ENCODE results near the gene UGT2B17.
"Not testable (repeated sequence)": the region's sequence is repeated elsewhere in the genome, so short reads cannot be mapped to it uniquely, and the experiment has no call there.

The UGT2B17 gene

DNA sequence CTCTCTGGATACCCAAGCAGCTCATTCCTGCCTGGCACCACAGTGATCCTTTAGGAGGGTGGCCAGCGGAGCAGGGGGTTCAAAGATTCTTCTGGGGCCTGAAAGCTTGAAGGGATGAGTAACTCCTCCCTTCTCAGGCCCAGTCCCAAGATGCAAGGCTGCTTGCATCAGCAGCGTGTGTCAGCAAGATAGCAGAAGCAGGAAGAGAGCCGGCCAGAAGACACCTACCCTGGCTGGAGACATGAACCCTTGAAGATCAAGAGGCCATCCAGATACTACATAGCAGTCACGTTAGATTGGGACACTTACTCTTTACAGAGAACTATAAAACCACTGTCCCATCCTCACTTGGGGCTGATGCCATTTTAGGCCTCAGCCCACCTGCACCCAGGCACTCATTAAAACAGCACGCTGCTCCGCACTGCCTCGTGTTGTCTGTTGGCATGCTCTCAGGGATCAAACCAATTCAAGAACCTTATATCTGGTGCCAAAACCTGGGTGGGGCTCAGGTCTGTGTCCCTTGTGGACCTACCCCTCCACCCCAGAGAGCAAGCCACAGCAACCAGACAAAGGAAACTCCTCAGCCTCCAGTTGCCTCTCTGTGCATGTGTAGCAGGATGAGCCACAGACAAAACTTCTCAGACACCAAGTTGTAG is 6.5 kb downstream of the UGT2B17 start:
- no peak for DNase-seq (ENCODE audit: low read depth in 2 of 2)

DNA sequence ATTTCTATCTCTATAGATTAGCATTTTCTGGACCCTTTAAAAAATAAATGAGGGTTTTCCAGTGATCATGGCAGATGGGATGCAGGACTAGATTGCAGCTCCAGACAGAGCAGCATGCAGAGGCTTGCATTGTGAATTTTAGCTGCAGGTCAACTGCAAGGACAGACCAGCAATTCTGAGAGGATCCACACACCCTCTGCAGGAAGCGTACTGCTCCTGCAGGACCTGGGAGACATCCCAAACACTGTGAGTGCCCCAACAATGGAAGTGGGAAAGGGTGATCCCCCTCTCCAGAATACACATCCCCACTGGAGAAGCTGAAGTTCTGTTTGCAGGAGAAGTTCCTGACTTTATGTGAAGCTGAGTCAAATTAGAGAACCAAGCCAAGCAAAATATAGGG is 7.1 kb downstream of the UGT2B17 start:
- not testable (repeated sequence) for DNase-seq (ENCODE audit: low read depth in 2 of 2)

DNA sequence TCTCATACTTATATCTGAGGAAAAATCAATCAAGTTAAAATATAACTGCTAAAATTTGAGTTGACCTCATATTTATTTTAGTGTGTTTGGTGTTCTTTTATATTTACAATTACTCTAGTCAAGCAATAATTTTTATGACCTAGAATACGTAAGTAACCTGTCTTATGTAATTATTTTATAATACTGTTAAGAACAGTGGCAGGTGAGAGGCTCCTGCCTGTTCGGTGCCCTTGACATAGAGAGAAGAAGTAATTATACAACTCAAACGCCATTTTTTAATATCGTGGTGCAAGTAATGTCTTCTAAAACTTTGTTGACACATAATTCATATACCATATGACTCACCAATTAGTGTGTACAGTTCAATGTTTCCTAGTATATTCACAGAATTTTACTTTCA is 7.6 kb downstream of the UGT2B17 start:
- DNase-seq (ENCODE audit: low read depth in 2 of 2): not testable (repeated sequence)

DNA sequence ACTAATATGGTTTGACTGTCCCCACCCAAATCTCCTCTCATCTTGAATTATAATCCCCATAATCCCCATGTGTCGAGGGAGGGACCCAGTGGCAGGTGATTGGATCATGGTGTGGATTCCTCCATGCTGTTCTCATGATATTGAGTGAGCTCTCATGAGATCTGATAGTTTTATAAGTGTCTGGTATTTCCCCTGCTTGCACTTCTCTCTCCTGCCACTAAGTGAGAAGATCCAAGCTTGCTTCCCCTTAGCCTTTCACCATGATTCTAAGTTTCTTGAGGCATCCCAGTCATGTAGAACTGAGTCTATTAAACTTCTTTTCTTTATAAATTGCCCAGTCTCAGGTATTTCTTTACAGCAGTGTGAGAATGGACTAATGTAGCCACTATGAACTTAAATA is 9.8 kb downstream of the UGT2B17 start:
- DNase-seq (ENCODE audit: low read depth in 2 of 2): not testable (repeated sequence)

DNA sequence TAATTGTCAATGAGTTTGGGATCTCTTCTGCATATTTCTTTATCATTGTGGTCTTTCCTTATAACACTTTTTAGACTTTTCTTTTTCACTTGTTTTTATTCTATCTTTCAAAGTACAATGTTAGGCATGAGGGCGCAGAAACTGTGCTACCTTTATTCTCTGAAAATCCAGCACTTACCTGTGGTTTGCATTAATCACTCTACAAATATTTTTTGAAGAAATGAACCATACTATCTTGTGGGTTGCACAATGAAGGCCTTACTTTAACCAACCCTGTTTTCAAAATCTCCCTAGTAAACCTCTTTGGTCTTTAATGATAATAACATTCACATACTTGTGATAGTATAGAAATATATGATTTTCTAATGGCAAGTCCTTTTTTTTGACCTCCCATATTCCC is 11.0 kb downstream of the UGT2B17 start:
- not testable (repeated sequence) for DNase-seq (ENCODE audit: low read depth in 2 of 2)

DNA sequence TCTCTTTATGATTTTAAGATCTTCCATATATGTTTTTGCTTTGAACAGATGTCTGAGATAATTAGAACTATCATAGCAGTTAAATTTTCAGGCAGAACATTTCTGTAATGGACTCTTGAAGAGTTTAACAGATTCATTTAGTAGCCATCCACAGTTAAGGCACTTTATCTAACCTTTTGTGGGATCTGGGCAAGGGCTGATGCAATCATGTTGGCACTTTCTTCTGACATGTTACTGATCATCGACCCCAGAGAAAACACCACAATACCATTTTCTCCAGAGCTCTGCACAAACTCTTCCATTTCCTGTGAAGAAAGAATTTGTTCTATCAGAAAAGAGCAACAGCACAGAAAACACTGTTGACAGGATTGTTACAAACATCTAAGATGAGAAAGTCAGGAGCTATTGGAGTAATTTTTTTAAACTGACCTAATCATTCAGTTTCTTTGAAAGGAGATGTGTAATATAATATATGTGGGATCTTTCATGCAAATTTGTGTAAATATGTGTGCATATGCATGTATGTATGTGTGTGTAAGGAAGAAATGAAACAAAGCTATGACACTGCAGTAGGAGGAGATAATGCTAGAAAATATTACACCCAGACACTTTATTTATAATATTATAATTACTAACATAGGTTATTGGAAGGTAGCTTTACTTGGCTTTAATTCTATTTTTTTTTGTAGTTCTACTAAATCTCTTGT is 15.6 kb downstream of the UGT2B17 start:
- DNase-seq (ENCODE audit: low read depth in 2 of 2): not testable (repeated sequence)

DNA sequence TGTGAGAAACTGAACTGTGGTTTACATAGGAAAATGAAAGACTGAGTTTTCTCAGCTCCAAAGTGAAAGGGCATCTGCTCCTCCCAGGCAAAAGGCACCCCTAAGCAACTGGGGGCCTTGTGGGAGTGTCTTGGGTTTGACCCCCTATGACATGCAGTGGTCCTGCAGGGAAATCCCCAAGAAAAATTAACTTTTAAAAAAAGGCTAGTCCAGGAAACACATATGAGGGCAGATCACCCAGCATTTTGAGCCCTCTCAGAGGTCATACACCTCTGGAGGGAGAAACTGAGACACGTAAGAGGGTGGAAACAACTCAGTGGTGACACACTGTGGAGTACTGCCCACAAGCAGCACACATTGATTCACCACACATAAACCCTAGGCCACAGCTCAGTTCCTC is 22.3 kb downstream of the UGT2B17 start:
- not testable (repeated sequence) for DNase-seq (ENCODE audit: low read depth in 2 of 2)

DNA sequence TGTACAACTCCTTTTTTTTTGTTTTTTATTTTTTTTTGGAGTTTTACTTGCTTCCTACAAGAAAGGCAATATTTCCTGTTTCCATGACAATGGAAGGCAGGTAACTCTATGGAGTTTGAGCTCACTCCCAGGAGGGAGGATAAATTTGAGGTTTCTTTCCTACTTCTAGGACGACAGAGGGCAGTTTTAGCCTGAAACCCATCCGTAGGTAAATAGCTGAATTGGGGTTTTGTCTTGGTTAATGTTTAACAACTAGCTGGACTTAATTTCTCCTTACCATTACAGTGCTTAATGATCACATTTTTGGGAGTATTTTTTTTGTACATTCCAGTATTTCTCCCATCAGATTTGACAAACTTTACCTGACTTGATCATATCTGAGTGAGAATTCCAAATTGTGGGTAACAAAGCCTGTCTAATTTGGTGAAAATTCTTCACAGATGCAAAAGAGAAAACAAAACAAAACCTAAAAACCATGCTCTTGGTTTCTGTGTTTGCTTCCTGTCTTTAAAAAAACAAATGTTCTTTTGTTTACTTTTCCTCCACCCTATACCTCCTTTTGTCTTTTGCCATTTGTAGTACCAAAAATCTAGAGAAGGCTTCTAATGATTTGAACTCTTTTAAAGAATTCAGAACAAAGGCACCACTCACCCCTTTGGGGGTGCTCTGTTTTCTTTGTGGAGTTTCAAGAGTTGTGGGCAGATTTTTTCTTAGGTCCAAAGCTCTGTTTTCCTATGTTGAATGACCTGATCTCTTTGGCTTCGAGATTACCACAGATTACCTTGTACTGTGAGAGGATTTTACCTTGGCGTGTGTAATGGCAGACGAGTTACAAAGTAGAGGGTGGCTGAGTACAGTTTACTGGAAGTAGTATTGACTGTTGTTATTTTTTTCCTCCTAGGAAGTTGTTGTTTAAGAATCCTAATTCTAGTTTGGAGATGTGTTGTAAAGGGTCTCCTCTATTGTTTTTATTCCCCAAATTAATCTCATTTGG is 23.0 kb downstream of the UGT2B17 start:
- not testable (repeated sequence) for DNase-seq (ENCODE audit: low read depth in 2 of 2)

DNA sequence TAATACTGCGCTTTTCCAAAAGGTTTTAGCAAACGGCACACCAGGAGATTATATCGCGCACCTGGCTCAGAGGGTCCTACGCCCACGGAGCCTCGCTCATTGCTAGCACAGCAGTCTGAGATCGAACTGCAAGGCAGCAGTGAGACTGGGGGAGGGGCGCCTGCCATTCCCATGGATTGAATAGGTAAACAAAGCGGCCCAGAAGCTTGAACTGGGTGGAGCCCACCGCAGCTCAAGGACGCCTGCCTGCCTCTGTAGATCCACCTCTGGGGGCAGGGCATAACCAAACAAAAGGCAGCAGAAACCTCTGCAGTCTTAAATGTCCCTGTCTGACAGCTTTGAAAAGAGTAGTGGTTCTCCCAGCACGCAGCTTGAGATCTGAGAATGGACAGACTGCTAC is 33.4 kb downstream of the UGT2B17 start:
- not testable (repeated sequence) for DNase-seq (ENCODE audit: low read depth in 2 of 2)

DNA sequence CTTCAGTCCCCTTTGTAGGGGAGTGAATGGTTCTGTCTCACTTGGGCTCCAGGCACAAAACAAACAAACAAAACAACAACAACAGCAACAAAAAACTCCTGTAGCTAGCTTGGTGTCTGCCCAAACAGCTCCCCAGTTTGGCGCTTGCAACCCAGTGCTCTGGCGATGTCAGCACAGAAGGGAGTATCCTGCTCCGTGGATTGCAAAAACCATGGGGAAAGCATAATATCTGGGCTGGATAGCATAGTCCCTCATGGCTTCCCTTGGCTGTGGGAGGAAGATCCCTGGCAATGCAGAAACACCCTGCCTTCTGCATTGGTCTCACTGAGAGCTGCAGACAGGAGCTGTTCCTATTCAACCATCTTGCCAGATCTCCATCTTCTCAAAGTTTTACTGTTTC is 39.7 kb downstream of the UGT2B17 start:
- no peak for DNase-seq (ENCODE audit: low read depth in 2 of 2)

DNA sequence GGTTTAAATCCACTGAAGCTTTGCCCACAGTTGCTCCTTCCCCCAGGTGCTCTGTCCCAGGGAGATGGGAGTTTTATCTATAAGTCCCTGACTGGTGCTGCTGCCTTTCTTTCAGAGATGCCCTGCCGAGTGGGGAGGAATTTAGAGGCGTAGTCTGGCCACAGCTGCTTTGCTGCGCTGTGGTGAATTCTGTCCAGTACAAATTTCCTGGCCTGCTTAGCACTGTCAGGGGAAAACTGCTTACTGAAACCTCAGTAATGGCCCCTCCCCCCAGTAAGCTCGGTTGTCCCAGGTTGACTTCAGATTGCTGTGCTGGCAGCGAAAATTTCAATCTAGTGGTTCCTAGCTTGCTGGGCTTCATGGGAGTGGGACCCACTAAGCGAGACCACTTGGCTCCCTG is 40.1 kb downstream of the UGT2B17 start:
- DNase-seq (ENCODE audit: low read depth in 2 of 2): no peak

DNA sequence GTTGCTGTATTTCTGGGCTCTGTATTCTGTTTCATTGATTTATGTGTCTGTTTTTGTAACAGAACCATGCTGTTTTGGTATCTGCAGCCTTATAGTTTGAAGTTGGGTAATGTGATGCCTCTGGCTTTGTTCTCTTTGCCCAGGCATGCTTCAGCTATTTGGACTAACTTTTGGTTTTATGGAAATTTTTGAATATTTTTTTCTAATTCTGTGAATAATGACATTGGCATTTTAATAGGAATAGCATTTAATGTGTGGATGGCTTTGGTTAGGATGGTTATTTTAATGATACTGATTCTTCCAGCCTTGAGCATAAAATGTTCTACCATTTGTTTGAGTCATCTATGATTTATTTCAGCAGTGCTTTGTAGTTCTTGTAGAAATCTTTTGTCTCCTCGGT is 53.9 kb downstream of the UGT2B17 start:
- not testable (repeated sequence) for DNase-seq (ENCODE audit: low read depth in 2 of 2)

DNA sequence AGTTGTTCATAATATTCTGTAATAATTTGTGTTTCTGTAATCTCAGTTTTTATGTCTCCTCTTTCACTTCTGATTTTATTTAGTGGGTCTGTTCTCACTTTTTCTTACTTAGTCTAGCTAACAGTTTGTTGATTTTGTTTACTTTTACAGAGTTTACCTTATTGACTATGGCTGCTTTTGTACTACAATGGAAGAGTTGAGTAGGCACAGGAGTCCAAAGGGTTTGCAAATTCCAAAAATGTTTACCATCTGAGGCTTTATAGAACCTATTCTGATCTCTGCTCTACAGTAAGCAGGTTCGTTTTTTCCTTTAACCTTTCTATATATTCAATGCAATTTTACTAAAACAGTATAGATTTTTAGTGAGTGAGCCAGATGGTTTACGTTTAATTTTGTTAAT is 55.1 kb downstream of the UGT2B17 start:
- no peak for DNase-seq (ENCODE audit: low read depth in 2 of 2)

DNA sequence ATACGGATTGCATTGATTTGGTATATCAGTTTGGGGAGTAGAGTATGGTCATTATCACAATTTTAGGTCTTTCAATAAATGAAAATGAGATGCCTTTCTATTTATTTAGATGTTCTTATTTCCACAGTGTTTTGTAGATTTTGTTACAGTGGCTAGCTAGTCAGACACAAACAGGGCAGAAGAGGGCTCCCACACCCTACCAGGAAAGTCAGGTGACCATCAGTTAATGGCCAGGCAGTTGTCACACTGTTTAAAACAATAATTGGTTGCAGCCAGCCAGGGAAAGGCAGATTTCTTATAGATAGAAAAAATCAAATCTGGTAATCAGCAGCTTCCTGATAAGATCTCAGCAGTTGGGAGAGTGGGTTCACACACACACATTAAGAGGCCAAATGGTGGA is 57.2 kb downstream of the UGT2B17 start:
- DNase-seq (ENCODE audit: low read depth in 2 of 2): no peak

DNA sequence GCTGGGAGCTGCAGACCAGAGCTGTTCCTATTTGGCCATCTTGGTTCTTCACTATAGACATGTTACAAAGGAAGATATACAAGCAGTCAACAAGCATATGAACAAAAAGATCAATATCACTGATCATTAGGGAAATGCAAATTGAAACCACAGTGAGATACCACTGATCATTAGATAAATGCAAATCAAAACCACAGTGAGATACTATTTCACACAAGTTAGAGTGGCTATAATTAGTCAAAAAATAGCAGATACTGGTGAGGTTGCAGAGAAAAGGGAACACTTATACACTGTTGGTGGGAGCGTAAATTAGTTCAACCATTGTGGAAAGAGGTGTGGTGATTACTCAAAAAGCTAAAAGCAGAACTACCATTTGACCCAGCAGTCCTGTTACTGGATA is 70.7 kb downstream of the UGT2B17 start:
- DNase-seq (ENCODE audit: low read depth in 2 of 2): not testable (repeated sequence)

DNA sequence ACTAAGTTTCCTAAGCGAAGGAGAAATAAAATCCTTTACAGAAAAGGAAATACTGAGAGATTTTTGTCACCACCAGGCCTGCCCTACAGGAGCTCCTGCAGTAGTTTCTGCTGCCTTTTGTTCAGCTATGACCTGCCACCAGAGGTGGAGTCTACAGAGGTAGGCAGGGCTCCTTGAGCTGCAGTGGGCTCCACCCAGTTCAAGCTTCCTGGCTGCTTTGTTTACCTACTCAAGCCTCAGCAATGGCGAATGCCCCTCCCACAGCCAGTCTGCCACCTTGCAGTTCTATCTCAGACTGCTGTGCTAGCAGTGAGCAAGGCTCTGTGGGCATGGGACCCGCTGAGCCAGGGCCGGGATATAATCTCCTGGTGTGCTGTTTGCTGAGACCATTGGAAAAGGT is 71.3 kb downstream of the UGT2B17 start:
- DNase-seq (ENCODE audit: low read depth in 2 of 2): not testable (repeated sequence)

DNA sequence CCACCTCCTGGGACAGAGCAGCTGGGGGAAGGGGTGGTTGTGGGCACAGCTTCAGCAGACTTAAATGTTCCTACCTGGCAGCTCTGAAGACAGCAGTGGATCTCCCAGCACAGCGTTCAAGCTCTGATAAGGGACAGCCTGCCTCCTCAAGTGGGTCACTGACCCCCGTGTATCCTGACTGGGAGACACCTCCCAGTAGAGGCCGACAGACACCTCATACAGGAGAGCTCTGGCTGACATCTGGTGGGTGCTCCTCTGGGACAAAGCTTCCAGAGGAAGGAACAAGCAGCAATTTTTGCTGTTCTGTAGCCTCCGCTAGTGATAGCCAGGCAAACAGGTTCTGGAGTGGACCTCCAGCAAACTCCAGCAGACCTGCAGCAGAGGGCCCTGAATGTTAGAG is 72.7 kb downstream of the UGT2B17 start:
- not testable (repeated sequence) for DNase-seq (ENCODE audit: low read depth in 2 of 2)

DNA sequence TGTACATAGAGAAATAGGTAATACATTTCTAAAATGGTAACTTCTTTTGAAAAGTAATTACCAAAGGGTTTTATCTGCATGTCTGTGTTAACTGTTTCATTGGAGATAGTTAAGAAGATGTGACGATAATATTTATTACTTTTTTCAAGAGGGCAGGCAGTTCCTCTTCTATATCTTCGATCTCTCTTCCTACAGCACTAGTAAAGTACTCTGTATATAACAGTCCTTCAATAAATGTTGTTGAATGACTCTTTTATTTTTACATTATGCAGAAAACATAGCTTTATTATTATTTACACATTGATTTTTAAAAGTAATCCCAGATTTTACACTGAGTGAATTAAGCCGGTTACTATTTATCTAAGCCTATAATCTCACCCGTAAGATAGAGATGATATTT is 77.1 kb downstream of the UGT2B17 start:
- no peak for DNase-seq (ENCODE audit: low read depth in 2 of 2)

DNA sequence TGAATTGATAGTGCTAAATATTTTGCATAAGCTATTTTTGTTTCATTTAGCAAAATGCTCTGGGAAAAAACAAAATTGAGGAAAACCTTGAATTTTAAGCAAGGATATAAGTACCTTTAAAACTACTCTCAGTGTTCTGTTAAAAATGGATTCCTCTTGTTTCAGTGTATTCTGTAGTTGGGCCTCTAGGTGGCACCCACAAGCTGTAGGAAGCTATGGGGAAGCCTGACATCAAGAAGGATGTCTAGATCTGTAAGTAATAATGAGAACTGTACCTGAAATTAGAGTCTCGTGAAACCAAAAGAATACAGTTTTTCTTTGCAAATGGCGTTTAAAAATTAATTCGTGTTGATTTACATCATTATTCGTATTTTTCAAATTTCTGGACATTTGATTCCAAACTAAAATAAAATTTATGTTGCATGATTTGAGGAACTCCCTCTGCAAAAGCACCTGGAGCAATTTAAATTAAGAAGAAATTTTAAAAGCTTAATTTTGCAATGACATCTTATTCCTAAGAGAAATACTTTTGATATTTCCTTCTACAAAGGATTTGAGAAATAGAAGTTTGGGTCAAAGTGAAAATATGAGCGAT is 77.6 kb downstream of the UGT2B17 start:
- peak; percentile 2 to 25 for DNase-seq (ENCODE audit: low read depth in 2 of 2)

DNA sequence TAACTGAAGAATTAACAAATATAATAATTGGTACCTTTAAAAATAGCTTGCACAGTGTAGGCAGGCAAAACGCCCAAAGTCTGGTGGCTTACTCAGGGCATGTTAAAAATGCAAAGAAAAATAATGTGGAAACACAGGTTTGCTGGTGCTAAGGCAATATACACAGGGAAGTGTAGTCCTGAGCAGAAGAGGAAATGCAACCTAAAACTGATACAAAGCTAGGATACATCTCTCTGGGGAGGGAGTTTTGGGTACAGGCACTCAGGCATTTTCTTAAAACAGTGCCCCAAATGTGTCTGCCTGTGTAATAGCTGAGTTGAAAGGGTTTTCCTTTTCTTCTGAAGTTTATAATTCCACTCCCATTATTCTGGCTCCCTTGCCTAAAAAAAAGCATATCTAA is 81.4 kb downstream of the UGT2B17 start:
- no peak for DNase-seq (ENCODE audit: low read depth in 2 of 2)

DNA sequence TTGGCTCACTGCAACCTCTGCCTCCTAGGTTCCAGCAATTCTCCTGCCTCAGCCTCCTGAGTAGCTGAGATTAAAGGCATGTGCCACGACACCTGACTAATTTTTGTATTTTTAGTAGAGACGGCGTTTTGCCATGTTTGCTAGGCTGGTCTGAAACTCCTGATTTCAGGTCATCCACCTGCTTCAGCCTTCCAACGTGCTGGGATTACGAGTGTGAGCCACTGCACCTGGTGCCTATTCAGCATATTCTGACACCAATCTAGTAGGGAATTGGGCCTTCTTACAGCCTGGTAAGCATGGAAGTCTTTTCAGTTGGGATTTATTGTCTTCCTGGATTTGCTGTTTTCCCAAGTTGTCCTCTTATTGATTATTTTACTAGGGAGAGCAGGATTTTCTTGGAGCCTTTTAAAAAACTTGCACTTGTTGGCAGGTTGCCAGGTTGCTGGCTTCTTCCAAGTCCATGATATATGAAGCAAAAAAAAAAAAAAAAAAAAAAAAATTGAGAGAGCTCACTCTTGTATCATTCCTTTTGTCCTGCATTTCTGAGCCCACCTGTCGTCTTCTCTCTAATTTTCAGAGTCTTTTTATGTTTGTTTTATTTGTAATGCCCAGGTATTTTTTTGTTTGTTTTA is 85.2 kb downstream of the UGT2B17 start:
- DNase-seq (ENCODE audit: low read depth in 2 of 2): no peak
